Measurements from ENCODE around the gene COPB1.

COPB1 gene

DNA sequence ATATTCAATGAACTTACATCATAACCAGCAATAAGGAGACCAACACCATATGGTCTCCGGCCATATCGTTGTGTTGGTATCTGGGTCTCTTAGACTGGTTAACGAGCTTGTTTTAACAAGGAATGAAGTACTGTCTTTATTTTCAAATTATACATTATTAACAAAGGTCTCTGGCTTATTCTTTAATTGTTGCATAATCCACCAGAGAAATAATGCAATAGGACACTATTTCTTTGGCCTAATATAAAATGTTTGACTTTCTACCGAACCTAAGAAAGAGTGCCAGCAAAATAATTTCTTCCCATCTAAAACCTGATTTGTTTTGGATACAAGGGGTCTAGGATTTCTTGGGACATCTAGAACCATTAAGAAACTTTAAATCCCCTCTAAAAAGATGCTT, 14.2 kb upstream of the COPB1 start:
- DNase-seq, result no peak

DNA sequence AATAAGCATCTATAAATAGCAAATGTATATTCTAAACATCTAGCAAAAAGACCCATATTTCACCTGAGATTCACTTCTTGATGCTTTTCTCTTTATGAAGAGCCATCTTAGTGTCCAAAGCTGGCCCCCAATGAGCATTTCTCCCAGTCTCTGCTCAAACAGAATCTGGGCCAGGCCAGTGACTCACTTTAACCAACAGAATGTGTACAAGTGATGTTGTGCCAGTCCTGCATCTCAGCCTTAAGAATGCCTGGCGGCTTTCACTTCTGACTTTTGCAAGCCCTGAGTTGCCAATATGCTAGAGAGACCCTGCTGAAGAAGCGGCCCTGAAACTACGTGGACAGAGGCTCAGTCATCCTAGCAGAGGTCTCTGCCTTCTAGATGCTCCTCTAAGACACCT, 6.9 kb upstream of the COPB1 start:
- DNase-seq, result no peak

DNA sequence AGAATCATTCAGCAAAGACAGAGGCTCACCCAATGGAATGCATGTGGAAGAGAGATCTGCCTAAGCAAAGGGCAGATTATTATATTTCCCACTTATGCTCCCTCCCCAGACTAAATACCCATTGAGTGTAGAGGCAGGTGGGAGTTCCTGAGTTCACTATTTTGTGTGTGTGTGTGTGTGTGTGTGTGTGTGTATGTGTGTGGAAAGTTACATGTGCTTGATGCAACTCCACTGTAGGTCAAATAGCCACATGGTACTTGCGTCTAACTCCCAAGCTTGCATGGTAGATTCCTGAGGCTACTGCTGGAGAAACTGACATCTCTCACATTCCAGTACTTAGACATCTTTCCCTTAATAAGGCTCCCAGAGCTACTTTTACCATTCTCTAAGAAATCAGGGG, 3.4 kb upstream of the COPB1 start:
- no peak for DNase-seq

DNA sequence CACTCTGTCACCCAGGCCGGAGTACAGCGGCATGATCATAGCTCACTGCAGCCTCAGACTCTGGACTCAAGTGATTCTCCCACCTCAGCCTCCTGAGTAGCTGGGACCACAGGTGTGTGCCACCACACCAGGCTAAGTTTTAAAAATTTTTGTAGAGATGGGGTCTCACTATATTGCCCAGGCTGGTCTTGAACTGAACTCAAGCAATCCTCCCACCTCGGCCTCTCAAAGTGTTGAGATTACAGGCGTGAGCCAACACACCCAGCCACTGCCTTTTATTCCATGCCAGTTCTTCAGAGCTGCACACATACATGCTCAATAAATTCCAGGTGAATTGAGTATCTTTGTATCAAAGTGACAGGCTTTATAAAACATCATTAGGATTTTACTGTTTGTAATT, 2.4 kb upstream of the COPB1 start:
- no peak for DNase-seq

DNA sequence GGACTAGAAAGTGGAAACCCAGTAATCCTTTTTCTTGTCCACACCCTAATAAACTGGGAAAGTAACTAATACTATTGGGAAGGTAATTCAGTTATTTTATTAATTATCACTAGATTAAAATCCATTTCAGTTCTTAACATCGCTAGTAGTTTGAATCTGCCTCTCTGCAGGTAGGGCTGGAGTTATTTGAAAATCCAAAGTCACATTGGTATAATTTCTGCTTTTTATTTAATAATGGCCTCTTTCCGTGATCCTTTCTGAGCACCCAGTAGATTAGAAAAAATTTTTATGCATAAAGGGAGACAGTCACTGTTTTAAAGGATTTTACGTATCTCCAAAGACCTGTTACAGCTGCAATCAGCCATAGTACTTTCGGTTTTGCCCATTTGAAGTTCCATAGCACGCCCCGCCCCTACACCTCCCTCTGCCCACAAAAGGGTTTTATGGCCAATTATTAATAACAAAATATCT, 605 bp upstream of the COPB1 start:
- no peak for DNase-seq

DNA sequence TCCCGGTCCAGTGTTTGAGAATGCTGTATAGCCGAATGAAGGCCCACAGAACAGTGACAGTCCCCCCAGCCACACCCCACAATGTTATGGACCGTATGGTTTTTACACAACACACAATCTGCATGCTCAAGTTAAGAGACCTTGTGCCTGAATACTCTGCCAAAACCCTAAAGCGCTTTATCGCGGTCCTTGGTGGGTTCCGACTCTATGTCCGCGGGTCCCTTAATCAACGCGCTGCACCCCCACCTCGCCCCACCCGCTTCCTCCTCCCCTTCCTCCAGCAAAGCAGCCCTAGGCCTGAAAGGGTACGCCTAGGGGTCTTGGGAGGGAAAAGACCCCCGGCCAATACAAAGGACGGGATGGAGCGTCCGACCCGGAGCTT, 442 bp downstream of the COPB1 start:
- peak; percentile 22 for DNase-seq

DNA sequence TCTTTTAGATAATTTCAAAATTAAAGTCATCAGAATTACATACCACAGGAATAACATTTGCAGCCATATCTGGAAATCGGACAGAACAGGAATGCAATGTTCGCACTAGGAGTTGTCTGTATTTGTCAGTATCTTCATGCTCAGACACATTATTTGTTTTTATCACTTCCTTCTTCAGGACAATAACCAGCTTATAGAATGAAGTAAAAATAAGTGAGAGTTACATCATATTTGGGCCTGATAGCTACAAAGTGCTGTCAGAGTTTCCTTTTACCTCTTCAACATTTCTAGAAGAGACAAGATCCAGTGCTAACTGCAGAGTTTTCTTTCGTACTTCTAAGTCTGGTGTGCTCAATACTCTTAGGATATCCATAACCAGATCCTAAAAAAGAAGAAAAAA, 18.9 kb downstream of the COPB1 start:
- no peak for DNase-seq

DNA sequence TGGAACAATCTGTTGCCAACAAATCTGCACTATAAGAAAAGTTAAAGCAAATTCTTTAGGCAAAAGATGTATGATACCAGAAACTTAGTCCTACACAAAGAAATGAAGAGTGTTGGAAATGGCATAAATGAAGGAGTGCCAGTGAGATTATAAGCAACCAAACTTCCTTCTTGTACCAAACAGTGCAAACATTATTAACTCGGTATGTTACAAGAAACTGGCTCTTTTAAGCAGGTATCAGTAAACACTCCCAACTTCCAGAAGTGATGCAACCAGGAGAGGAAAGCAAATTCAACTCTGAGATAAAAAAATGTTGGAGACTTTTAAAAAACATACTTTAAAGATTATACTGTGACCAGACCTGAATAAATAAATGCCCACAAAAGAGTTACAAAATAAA, 28.5 kb downstream of the COPB1 start:
- DNase-seq, result no peak

DNA sequence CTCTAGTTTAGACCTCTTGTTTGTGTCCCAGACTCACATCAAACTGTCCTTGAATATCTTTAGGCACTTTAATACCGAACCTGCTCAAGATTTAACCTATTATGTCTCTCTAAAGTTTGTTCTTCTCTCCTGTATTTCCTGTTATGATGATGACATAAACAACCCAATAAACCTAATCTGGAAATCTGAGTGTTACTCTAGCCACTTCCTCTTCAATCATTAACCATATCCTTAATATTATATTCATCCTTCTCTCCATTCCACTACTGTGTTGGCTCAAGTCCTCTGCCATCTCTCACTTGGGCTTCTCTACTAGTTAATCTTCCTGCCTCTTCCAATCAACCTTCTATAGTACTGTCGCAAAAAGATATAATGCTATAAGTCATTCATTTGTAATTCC, 36.0 kb downstream of the COPB1 start:
- no peak for DNase-seq

DNA sequence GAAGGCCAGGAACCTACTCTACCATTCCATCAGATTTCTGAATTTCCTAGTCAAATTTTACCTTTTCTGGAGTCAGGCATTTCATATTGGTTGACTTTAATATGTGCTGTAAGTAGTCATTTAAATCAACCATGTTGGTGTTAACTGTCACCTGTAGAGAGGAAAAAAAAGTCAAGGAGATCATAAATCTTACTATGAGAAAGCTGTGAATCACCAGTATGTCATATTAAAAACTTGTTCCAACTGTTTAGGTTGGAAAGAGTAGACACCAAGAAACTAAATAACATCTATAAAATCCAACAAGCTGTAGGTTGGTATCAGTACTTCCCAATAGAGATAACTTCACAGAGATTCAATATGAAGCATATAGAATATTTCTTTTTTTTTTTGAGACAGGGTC, 39.5 kb downstream of the COPB1 start:
- no peak for DNase-seq

DNA sequence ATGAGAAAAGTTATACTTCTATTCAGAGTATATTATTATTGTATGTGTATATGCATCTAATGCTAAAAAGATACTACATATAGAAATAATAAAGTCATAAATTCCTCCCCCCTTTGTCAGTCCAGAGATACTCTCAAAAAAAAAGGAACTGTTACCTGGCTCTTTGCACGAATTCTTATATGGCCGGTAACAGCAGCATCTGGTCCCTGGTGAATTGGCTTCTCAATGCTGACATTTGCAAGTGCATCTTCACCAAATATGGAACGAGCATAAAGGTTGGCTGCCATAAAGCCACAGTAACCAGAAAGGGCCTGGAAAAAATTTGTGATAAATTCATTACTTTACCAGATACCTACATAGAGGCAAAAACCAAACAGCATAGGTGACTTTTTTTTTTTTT, 41.2 kb downstream of the COPB1 start:
- no peak for DNase-seq

DNA sequence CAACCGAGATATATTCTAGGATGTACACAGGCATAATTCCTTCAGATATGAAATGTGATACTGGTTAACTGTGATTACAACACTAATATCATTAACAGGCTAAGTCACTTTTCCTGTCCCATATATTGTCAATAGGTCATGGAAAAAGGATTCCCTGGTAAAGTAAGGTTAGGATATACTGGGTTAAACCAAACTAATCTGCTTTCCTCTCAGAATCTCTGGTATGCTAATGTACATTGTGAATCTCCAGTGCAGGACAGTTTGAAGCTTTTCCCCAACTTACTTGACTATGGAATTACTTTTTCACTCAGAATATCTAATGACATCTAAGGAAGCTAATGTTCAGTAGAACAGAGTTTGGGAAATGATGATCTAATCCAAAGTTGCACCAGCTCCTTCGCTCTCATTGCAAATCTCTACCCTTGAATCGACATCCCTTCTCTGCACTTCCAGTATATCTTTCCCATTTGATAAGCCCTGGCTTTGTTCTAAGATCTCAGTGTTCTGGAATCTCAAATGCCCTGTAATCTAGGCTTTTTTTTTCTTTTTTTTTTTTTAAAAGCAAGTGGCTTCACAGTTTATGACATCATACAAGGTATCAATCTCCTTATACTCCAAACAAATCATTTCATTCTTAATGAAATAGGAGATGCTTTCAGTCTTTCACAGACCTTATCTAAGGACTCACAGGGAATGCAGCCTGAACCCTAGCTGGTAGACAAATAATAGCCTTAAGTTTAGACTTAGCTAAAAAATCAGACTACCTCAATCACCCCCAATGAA, 43.8 kb downstream of the COPB1 start:
- no peak for DNase-seq

DNA sequence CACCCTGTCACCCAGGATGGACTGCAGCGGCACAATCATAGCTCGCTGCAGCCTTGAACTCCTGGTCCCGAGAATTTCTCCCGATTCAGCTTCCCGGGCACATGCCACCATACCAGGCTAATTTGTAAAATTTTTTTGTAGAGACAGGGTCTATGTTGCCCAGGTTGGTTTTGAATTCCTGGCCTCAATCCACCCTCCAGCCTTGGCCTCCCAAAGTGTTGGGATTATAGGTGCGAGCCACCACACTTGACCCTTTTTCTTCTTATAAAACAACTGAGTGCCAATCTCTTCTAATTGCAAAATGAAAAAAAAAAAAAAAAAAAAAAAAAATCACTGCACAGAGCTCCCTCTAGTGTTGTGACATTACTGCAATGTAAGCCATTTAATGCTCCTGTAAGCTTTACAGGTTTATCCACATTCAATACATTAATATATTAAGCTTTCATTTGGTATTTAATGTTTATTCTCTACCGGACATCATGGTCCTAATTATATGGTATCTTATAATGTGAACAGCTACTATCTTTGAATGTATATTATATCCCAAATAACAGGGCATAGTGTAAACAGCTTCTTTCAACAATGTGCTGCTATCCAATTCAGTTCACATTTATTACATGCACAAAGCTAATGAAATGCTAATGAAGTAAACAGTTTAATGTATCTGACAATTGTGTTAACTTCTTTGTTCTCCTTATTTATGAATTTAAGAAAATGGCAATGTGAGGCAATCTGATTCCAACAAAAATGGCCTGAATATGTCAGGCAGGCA, 44.6 kb downstream of the COPB1 start:
- no peak for DNase-seq

DNA sequence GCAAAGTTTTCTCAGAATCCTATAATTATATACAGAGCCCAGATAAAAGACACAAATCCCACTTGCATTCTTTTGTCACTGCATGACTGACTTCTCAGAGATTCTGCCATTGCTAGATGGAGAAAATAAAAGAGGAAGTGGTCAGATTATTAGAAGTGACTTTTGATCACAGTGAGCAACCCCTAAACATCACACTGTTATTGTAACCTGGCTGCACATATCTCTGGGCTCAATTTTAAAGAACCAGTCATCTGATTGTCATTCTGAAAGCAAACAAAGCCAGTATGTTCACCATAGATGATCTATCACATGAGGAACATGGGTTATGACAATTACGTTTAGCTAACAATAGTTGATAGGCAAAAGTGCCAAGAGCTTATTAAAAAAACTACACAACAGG, 47.8 kb downstream of the COPB1 start:
- DNase-seq, result no peak

DNA sequence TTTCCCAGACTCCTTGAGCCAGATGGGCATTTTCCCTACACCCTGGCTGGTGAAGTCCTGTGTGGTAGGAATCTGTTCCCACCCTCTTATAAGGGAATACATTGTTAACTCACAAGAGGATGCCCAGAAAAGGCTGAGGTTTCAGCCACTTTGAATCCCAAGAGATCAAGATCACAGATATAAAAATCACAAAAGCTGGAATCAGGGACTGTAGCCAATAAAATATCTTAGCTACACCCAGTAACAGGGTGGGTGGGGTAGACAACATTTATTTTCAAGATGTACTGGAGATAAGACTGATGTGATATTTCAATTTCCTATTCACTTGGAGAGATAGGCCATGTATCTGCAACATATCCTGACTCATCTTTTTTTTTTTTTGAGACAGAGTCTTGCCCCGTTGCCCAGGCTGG, 50.3 kb downstream of the COPB1 start:
- no peak for DNase-seq

DNA sequence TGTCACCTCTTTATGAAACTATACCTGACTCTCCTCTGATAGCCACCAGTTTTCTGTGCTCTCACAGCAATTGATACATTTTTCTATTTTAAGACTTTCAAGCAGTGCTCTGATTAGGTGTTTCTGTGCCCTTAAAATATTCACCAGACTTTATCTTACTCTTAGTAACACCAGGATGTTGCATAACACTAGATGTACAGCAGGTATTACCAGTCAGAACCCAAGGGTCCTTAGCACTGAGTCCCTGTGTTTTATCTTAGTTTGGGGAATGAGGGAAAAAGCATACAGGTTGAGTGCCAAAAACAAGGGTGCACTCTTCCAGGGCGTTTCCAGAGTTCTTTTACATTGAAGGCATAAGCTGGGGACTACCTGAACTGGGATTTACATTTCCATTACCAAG, 51.4 kb downstream of the COPB1 start:
- no peak for DNase-seq

DNA sequence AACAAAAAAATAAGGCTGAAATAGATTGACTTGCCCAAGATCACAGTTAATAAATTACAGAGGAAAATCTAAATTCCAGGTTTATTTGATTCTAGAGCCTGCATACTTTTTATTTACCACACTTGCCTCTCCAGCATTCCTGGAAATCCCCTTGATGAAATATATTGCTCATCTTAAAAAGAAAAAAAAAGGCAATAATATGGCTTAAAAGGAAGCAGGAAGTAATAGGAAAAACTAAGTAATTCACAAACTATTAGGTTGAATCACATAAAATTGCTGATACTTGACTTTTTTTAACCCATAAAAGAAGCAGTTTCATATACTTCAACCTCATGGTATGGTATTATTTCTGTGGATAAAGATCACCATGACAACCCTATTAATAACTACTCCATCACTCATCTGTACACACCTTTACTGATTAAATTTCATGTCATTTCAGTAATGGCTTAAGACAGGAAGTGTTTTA, 52.9 kb downstream of the COPB1 start:
- DNase-seq, result no peak

DNA sequence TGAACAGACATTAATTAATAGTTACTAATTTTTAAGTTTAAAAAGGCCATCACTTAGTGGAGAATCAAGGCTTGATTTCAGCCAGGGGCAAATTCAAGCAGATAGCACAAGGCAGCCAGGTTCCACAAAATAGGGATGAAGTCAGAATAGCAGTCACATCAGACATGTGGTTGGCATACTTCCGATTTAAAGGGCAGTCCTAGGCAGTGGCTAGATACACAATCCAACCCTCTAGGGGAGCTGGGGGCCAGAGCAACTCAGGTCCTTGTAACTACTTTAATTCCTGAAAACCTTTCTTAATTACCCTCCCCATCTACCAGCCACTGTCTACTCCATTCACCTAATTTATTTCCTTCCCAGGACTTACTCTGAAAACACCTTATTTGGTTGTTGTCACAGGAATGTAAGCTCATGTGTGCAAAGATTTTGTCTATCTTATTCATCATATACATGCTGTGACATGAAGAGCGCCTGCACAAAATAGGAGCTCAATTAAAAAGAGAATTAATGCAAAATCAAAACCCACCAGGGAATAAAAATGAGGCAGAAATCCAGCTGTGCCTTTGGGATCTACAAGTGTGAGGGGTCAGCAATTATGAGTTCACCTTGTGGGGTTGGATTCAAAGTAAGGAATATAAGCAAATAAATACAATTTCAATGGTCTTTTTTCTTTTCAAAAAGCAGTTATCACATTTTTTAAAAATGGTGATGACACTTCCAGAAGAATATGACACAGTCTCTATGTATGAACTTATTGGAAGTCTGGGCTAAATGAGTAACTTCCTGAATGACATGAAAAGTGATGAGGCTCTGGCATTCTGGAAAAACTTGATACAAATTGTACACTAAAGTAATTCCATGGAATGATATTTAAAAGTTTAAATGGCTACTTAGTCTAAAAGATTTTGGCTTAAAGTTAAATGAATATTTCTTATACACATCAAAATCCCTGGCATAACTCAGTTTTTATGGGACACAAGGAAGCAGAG, 53.8 kb downstream of the COPB1 start:
- no peak for DNase-seq

DNA sequence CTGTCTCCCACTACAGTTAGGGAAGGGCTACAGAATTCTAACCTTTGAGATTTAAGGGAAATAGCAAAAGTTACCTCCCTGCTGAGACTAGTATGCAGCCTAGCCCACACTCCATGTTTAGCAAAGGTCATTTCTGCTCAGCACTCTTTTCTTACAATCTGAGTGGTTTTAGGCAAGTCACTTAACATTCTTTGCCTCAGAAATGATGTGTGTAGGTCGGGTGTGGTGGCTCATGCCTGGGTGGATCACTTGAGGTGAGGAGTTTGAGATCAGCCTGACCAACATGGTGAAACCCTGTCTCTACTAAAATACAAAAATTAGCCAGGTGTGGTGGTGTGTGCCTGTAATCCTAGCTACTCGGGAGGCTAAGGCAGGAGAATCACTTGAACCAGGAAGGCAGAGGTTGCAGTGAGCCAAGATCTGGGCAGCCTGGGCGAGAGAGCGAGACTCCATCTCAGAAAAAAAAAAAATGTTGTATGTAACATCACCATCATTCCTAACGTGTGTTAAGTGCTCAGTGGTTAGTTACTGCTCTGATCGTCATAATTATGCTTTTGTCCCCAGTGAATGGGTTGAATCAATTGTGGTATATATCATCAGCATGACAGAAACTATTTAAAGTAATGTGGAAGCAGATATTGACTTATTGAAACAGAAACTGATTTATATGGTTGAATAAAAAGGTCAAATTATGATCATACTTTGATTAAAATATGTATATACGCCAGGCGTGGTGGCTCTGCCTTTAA, 55.0 kb downstream of the COPB1 start:
- no peak for DNase-seq

DNA sequence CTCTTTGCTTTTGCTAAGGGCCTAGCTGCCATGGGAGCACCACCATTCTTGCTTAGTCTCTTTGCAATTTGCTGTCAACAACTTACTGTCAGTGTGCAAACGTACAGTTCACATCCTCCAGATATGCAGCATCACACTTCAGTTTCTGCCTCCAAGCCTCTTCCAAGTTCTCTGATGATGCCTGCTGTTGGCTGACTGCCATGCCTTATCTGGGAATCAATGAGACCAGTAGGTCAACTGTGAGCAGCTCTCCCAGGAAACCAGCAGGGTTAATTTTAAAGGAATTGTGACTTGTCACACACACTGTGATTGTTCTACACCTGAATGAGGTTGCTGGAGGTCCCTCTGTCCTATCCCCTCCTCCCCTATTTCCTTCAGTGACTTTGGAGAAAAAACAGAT, 56.0 kb downstream of the COPB1 start:
- no peak for DNase-seq

DNA sequence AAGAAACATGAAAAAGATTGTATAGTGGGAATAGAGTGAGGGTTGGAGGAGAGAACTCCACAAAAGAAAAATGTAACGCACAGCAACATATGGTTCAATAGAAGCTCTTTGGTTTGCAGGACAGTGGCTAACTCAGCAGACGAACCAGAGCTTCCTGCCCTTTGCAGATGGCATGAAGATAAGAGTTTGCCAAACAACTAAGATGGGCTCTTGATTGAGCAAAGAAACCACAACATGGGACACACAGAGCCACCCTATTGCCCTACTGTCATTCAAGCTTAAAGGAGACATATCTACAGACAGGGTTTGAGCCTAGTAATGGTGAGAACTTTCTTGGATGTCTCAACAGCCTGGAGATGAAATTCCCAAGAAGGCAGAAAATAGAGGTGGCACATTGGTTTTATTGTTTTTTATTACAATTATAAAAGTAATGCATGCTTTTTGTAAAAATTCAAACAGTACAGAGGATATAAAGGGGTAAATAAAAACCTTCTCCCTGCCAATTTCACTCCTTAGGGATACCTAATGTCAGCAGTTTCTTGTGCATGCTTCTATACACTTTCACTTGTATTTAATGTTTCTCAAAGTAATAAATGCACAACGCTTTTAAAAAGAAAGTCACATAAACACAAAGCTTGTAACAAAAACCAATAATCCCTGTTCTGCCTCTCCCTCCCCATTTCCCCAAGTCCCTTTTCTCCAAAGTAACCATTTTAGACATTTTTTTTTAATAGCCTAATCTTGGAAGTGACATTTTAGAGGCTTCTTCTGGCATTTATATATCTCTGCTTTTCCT, 63.7 kb downstream of the COPB1 start:
- no peak for DNase-seq

DNA sequence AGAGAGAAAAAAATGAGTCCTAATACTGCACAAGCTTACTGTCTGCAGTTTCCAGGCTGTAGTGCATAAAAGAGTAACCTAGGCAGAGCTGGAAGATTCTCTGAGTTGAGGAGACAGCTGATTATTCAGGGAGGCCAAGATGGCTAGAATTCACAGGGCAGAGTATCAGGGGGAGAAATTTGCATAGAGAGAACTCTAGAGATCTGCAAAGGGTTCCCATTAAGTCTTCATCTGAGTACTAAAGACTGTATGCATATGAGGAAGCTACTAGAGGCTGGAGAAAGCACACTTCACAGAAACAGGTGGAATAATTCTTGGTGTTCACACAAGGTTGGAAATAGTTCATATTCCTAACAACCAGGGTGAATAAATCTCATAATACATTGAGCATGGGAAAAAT, 74.0 kb downstream of the COPB1 start:
- DNase-seq, result no peak
